Body of pancreas (tissue), 4 donors: ENCODE data around the gene UBB.
"Not testable (repeated sequence)": the region's sequence is repeated elsewhere in the genome, so short reads cannot be mapped to it uniquely, and the experiment has no call there.

Experiments used
- CTCF ChIP-seq, 7 experiments: fragments of 450-650 bp in 4 of 7; fragments of 200-600 bp in 3 of 7; sonication (generic) in 3 of 7; IDR thresholded peaks; one replicate each; pipeline ENCODE4 v1.5.1; 2016 to 2019; ENCODE audit warnings: antibody characterized with exemption in 7 of 7
- POLR2A ChIP-seq, 3 donors: fragments of 450-650 bp; IDR thresholded peaks; one replicate each; pipeline ENCODE4 v1.6.1; 2016; ENCODE audit warnings: antibody characterized with exemption in 3 of 3, mild to moderate bottlenecking in 2 of 3

GRCh38 chr17:16386126-16386507, 5.2 kb downstream of the UBB start:
- TF ChIP-seq POLR2A, CTCF (IDR thresholded peaks at IDR 0.05): not testable (repeated sequence)
